ENCODE results near the gene DCANP1.

- no peak for TF ChIP-seq CTCF (conservative IDR thresholded peaks at IDR 0.05)
- TF ChIP-seq ZFX (IDR thresholded peaks at IDR 0.05), result no peak
These were observed 41.7 kb upstream of the DCANP1 start for GRCh38 chr5:135488727-135489465.

Data from C4-2B (cell line).